Psoas muscle (tissue), 8 donors: Measurements from ENCODE around the gene TPP2. TPM values are rescaled to one million over a fixed set of nuclear protein-coding genes. Genes with fewer than 3 reads are reported as not detected.

Experiments used
- ATAC-seq, 4 donors: fragments of 200-7000 bp; cut with Tn5 transposase; one replicate each; pipeline ENCODE4 v1.9.1; 2020; ENCODE audit warnings: moderate library complexity in 3 of 4, mild to moderate bottlenecking in 2 of 4
- DNase-seq, 2 donors: peaks; one replicate each; pipeline ENCODE4 v3.0.0-alpha.2; 2020
- H3K27ac ChIP-seq: fragments of 200-600 bp; one replicate; pipeline ENCODE4 v1.8.0; 2022
- H3K27me3 ChIP-seq, 3 donors: fragments of 200-600 bp in 1 of 3; one replicate each; pipeline versions ENCODE4 v1.6.1 to v1.8.0; 2013 to 2022; ENCODE audit warnings: low read length in 2 of 3, mild to moderate bottlenecking in 2 of 3, moderate library complexity in 1 of 3; ENCODE audit not compliant: insufficient read depth in 3 of 3
- H3K36me3 ChIP-seq, 2 donors: fragments of 200-600 bp in 1 of 2; one replicate each; pipeline versions ENCODE4 v1.6.1 to v1.8.0; 2013 to 2022; ENCODE audit warnings: low read depth in 1 of 2, mild to moderate bottlenecking in 1 of 2, moderate library complexity in 1 of 2; ENCODE audit not compliant: insufficient read depth in 1 of 2
- H3K4me1 ChIP-seq: fragments of 200-600 bp; one replicate; pipeline ENCODE4 v1.8.0; 2022
- H3K4me3 ChIP-seq: fragments of 200-600 bp; one replicate; pipeline ENCODE4 v1.8.0; 2022; ENCODE audit warnings: mild to moderate bottlenecking
- H3K9me3 ChIP-seq: fragments of 200-600 bp; one replicate; pipeline ENCODE4 v1.8.0; 2022
- CTCF ChIP-seq: fragments of 200-600 bp; IDR thresholded peaks from one replicate; pipeline ENCODE4 v1.8.0; 2022; ENCODE audit warnings: antibody characterized with exemption
- WGBS, 3 donors: extraction: QIAGEN DNeasy Blood & Tissue Kit; methylation state at CpG; one replicate each; pipeline versions ENCODE4 v1.1.6 to v1.1.7; 2013; 5-methylcytosine and 5-hydroxymethylcytosine counted together
- intact Hi-C, 2 donors: fragments of 100-400 bp; cut with DNase I; formaldehyde crosslinking; loops; one replicate each; pipeline versions ENCODE4 v1.11.0 to v1.14.2; 2022
- polyA plus RNA-seq, 3 donors: library from polyadenylated mRNA; stranded (reverse); fragments of 200-250 nt; gene quantifications; one replicate each; pipeline ENCODE4 v1.2.3, GENCODE V29; 2013
- total RNA-seq, 4 donors: library from RNA; stranded (reverse); fragmentation: NEBNext Ultra II Directional in 2 of 4; extraction: Animal tissue kit (Norgen Biotek cat#: 25700) in 2 of 4; gene quantifications; one replicate each; pipeline versions ENCODE4 v1.2.1 to v1.2.4, GENCODE V29; 2021 to 2023
- donor health status: healthy with polysubstance abuse.
- donor health status: DM: no; HTN: no; CAD: no; lungs with moderate emphysema.
- donor health status: Bipolar disorder and iron deficiency.
- donor health status: healthy.
- donor health status: DM: yes; HTN: yes; CAD: no.
- donor health status: DM: no; HTN: no; CAD: no.
- donor health status: DM: no; HTN: no; CAD: no.
- donor health status: DM: yes; HTN: yes; CAD: no.

TPP2 gene
- total and polyA plus RNA-seq, 7 donors: 22.1 to 45.6 (median 40.3) TPM

- no peaks in the 10 kb centered on the region for H3K27me3 ChIP-seq
- no peak overlapping the region for H3K4me3 ChIP-seq
- DNase-seq (no peak), ATAC-seq (no peak)
- no peak for TF ChIP-seq CTCF
- no peaks in the 10 kb centered on the region for H3K9me3 ChIP-seq
- peaks cover 44% of the 10 kb centered on the region for H3K4me1 ChIP-seq
- no peak overlapping the region for H3K27ac ChIP-seq
- 93 to 97% (median 94%) methylated on average over 9 of the region's 9 CpGs for WGBS, 3 donors
- H3K36me3 ChIP-seq: peaks cover 8 to 69% of the 10 kb centered on the region in 2 donors
- intact Hi-C loops: no loop called here
These were observed 9.9 kb downstream of the TPP2 start for GRCh38 chr13:102606537-102607309.

GRCh38 chr13:102608974-102609373 lies 12.2 kb downstream of the TPP2 start:
- Histone ChIP-seq H3K27me3 (no peaks in the 10 kb centered on the region), H3K27ac (no peak overlapping the region), H3K9me3 (no peaks in the 10 kb centered on the region), H3K4me1 (peaks cover 41% of the 10 kb centered on the region), H3K4me3 (no peak overlapping the region), H3K36me3 (peaks cover 8 to 71% of the 10 kb centered on the region in 2 donors)
- TF ChIP-seq CTCF: no peak
- intact Hi-C loops: no loop called here
- DNase-seq: no peak
- no peak for ATAC-seq
- 96 to 97% (median 97%) methylated on average over 2 of the region's 2 CpGs for WGBS, 3 donors

GRCh38 chr13:102609696-102610095 lies 12.9 kb downstream of the TPP2 start:
- intact Hi-C loops: no loop called here
- ATAC-seq: no peak
- Histone ChIP-seq H3K27ac (no peak overlapping the region), H3K9me3 (no peaks in the 10 kb centered on the region), H3K4me1 (peaks cover 39% of the 10 kb centered on the region), H3K4me3 (no peak overlapping the region), H3K27me3 (no peaks in the 10 kb centered on the region), H3K36me3 (peaks cover 8 to 76% of the 10 kb centered on the region in 2 donors)
- 81 to 88% (median 83%) methylated on average over 4 of the region's 4 CpGs for WGBS, 3 donors
- no peak for TF ChIP-seq CTCF
- no peak for DNase-seq

- Histone ChIP-seq H3K9me3 (no peaks in the 10 kb centered on the region), H3K27me3 (no peaks in the 10 kb centered on the region), H3K4me3 (no peak overlapping the region), H3K27ac (no peak overlapping the region), H3K36me3 (peaks cover 10 to 76% of the 10 kb centered on the region in 2 donors), H3K4me1 (peaks cover 37% of the 10 kb centered on the region)
- TF ChIP-seq CTCF: no peak
- ATAC-seq: no peak
- 97 to 100% (median 98%) methylated on average over 9 of the region's 9 CpGs for WGBS, 3 donors
- DNase-seq: no peak
- intact Hi-C loops: no loop called here
These were observed 13.6 kb downstream of the TPP2 start for GRCh38 chr13:102610296-102610895.
